NB4 (cell line): Measurements from ENCODE around the gene TMEM233.
"Not testable (repeated sequence)": the region's sequence is repeated elsewhere in the genome, so short reads cannot be mapped to it uniquely, and the experiment has no call there.

ENCODE experiments used
- DNase-seq: peaks from one replicate; pipeline ENCODE4 v3.0.0; 2010; ENCODE audit warnings: low read depth
- H3K4me3 ChIP-seq: one replicate; pipeline ENCODE4 v1.5.1; 2011; ENCODE audit warnings: mild to moderate bottlenecking, low read depth, low read length, moderate library complexity
- CTCF ChIP-seq: IDR thresholded peaks from one replicate; pipeline ENCODE4 v1.5.1; 2012; ENCODE audit warnings: low read depth, low read length
- MAX ChIP-seq: IDR thresholded peaks from 2 replicates; pipeline ENCODE4 v1.6.1; 2011; ENCODE audit warnings: low read depth, low read length
- MYC ChIP-seq: IDR thresholded peaks from 2 replicates; pipeline ENCODE4 v1.6.1; 2011; ENCODE audit warnings: low read depth, low read length
- POLR2A ChIP-seq: IDR thresholded peaks from 2 replicates; pipeline ENCODE4 v1.6.1; 2011; ENCODE audit warnings: mild to moderate bottlenecking; ENCODE audit not compliant: insufficient read length; ENCODE audit errors: extremely low read depth

The TMEM233 gene

GRCh38 chr12:119634743-119635142, 41.2 kb downstream of the TMEM233 start:
- H3K4me3 ChIP-seq: no peak overlapping the region
- DNase-seq: no peak
- TF ChIP-seq MYC (no peak), POLR2A (no peak), CTCF (no peak), MAX (no peak)

GRCh38 chr12:119642986-119643385, 49.4 kb downstream of the TMEM233 start:
- TF ChIP-seq POLR2A (no peak), CTCF (peak; percentile 71)
- DNase-seq: peak; percentile 20

GRCh38 chr12:119644930-119645329, 51.4 kb downstream of the TMEM233 start:
- no peak overlapping the region for H3K4me3 ChIP-seq
- DNase-seq: no peak
- no peak for TF ChIP-seq CTCF
- TF ChIP-seq POLR2A: no peak
- no peak for TF ChIP-seq MAX
- no peak for TF ChIP-seq MYC

More at GRCh38 chr12:119642986-119643385, 49.4 kb downstream of the TMEM233 start:
- no peak overlapping the region for H3K4me3 ChIP-seq

GRCh38 chr12:119645535-119646059, 52.0 kb downstream of the TMEM233 start:
- DNase-seq: no peak
- TF ChIP-seq CTCF: no peak
- TF ChIP-seq MAX: no peak
- no peak for TF ChIP-seq MYC
- no peak for TF ChIP-seq POLR2A
- H3K4me3 ChIP-seq: no peak overlapping the region

GRCh38 chr12:119649202-119649808, 55.7 kb downstream of the TMEM233 start:
- peak; percentile 33 for DNase-seq
- peak; percentile 79 for TF ChIP-seq CTCF
- TF ChIP-seq MAX: no peak
- no peak for TF ChIP-seq POLR2A
- H3K4me3 ChIP-seq: no peak overlapping the region

GRCh38 chr12:119652665-119653064, 59.1 kb downstream of the TMEM233 start:
- H3K4me3 ChIP-seq: no peak overlapping the region
- TF ChIP-seq CTCF (no peak), MAX (no peak), POLR2A (no peak), MYC (no peak)
- no peak for DNase-seq

- H3K4me3 ChIP-seq, DNase-seq: not testable (repeated sequence)
These were observed 63.4 kb downstream of the TMEM233 start for GRCh38 chr12:119657001-119657400.

- DNase-seq, H3K4me3 ChIP-seq: not testable (repeated sequence)
These were observed 64.6 kb downstream of the TMEM233 start for GRCh38 chr12:119658166-119658565.
